Measurements from ENCODE around the gene TNFSF8. TPM values are rescaled to one million over a fixed set of nuclear protein-coding genes. Genes with fewer than 3 reads are reported as not detected.

Gene TNFSF8
- total RNA-seq, 2 experiments from 2014 or later = 70.9 to 71.6 TPM

DNA sequence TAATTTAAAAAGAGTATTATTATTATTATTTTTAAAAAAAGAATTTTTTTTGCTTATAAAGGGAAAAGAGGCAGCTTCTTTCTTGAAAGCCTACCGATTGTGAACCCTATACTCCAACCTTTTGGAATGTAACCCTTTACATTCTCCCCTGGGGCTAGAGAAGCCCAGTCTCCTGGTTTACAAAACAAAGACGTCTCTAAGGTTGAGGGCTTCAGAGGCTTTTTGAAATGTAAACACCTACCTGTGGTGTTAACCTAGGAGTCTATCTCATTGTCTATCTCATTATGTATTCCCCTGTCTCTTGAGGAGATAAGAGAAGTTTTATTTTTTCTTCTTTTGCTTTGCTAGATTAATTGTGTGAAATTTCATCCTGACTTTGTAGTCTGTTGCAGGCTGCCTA is 4.7 kb downstream of the TNFSF8 start:
- peaks cover 11% of the 10 kb centered on the region for H3K36me3 ChIP-seq (ENCODE audit: insufficient read depth, low read length)
- CTCF ChIA-PET = no interaction called here
- peaks cover 61% of the 10 kb centered on the region for H3K4me1 ChIP-seq (ENCODE audit: insufficient read depth, low read length)
- ATAC-seq (ENCODE audit: poor library complexity) = no peak
- TF ChIP-seq, protein P1, sequence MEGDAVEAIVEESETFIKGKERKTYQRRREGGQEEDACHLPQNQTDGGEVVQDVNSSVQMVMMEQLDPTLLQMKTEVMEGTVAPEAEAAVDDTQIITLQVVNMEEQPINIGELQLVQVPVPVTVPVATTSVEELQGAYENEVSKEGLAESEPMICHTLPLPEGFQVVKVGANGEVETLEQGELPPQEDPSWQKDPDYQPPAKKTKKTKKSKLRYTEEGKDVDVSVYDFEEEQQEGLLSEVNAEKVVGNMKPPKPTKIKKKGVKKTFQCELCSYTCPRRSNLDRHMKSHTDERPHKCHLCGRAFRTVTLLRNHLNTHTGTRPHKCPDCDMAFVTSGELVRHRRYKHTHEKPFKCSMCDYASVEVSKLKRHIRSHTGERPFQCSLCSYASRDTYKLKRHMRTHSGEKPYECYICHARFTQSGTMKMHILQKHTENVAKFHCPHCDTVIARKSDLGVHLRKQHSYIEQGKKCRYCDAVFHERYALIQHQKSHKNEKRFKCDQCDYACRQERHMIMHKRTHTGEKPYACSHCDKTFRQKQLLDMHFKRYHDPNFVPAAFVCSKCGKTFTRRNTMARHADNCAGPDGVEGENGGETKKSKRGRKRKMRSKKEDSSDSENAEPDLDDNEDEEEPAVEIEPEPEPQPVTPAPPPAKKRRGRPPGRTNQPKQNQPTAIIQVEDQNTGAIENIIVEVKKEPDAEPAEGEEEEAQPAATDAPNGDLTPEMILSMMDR (IDR thresholded peaks at IDR 0.05) = no peak
- Mint-ChIP-seq H3K4me3 (peak overlapping the region; percentile 81), H3K4me1 (ENCODE audit: low read depth) (peaks cover 90% of the 10 kb centered on the region), H3K9me3 (no peaks in the 10 kb centered on the region), H3K27ac (peak overlapping the region; percentile 63), H3K36me3 (ENCODE audit: low read depth) (peaks cover 85% of the 10 kb centered on the region), H3K27me3 (no peaks in the 10 kb centered on the region)
- H3K27ac ChIP-seq (ENCODE audit: low read depth in 1 of 2, low read length in 2 of 2) = no peak overlapping the region
- H3K9me3 ChIP-seq (ENCODE audit: control insufficient read depth in 1 of 2, insufficient read depth in 1 of 2, low read length in 2 of 2) = no peaks in the 10 kb centered on the region
- H3K27me3 ChIP-seq (ENCODE audit: control insufficient read depth in 1 of 2, insufficient read depth in 2 of 2, low read length in 2 of 2) = no peaks in the 10 kb centered on the region
- intact Hi-C loops (cut with DNase I, micrococcal nuclease) = loop anchor here (5.0 to 10.0 kb wide), 3 partner anchors 188 to 541 kb away; partner anchors contain the start of gene AKNA (in 1 of the 2)
- POLR2A ChIA-PET = interaction anchor here (1.0 kb wide), 1 partner anchor 19 kb away, joined by 3 read pairs; no protein-coding TSS in a partner anchor
- DNase-seq = no peak
- H3K4me3 ChIP-seq (ENCODE audit: low read length) = peak overlapping the region; percentile 19

DNA sequence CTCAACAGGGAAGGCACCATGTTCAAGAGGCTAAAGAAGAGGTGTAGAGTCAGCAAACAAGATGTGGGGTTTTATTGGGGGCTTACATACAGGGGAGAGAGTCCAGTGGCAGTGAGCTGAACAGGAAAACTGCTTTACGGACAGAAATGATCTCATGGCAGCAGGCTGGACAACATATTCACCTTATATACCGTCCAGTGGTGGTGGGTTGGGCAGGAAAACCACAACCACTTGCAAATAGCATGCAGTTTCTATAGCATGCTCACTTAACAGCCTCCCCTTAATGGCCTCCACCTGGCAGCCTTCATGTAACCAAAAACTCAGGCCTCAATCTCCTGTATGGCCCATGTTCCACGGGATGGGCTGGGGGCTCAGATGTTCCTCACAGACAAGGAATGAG is 5.4 kb downstream of the TNFSF8 start:
- peaks cover 82% of the 10 kb centered on the region for H3K36me3 Mint-ChIP-seq (ENCODE audit: low read depth)
- intact Hi-C loops (cut with DNase I, micrococcal nuclease) = loop anchor here (5.0 to 10.0 kb wide), 3 partner anchors 188 to 540 kb away; partner anchors contain the start of gene AKNA (in 1 of the 2)
- CTCF ChIA-PET = no interaction called here

DNA sequence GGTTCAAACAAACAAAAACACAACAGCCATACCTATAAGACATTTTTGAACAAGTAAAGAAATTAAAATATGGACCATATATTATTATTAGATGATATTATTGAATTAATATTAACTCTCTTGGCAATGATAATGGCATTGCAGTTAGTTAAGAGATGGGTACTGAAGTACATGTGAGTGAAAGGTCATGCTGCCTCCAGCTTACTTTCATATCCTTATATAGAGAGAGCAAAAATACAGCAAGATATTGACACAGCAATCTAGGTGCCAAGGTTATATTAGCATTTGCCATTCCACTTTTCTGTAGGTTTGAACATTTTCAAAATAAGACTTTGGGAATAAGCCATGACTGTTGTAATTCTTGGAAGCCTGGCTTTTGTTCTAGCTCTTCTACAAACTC is 6.1 kb downstream of the TNFSF8 start:
- Histone ChIP-seq H3K27me3 (ENCODE audit: control insufficient read depth in 1 of 2, insufficient read depth in 2 of 2, low read length in 2 of 2) (no peaks in the 10 kb centered on the region), H3K27ac (ENCODE audit: low read depth in 1 of 2, low read length in 2 of 2) (no peak overlapping the region), H3K36me3 (ENCODE audit: insufficient read depth, low read length) (peaks cover 22% of the 10 kb centered on the region), H3K4me1 (ENCODE audit: insufficient read depth, low read length) (peaks cover 67% of the 10 kb centered on the region), H3K4me3 (ENCODE audit: low read length) (no peak overlapping the region), H3K9me3 (ENCODE audit: control insufficient read depth in 1 of 2, insufficient read depth in 1 of 2, low read length in 2 of 2) (no peaks in the 10 kb centered on the region)
- ChIA-PET POLR2A (interaction anchor here (0.6 to 2.0 kb wide), 4 partner anchors 17 to 36 kb away, joined by 3 to 10 read pairs (median 4); no protein-coding TSS in a partner anchor), CTCF (interaction anchor here (1.5 kb wide), 2 partner anchors 10 to 17 kb away, joined by 4 read pairs; no protein-coding TSS in a partner anchor)
- no peak for ATAC-seq (ENCODE audit: poor library complexity)
- H3K4me3 Mint-ChIP-seq = peak overlapping the region; percentile 52
- peaks cover 85% of the 10 kb centered on the region for H3K36me3 Mint-ChIP-seq (ENCODE audit: low read depth)
- H3K4me1 Mint-ChIP-seq (ENCODE audit: low read depth) = peaks cover 95% of the 10 kb centered on the region
- TF ChIP-seq, protein P1 (IDR thresholded peaks at IDR 0.05) = no peak
- peak overlapping the region; percentile 19 for H3K27ac Mint-ChIP-seq
- intact Hi-C loops (cut with DNase I, micrococcal nuclease) = loop anchor here in 1 of 2 experiments (10.0 kb wide), 1 partner anchor 540 kb away; the partner anchor contains the start of gene AKNA
- H3K9me3 Mint-ChIP-seq = no peaks in the 10 kb centered on the region
- DNase-seq = no peak
- no peaks in the 10 kb centered on the region for H3K27me3 Mint-ChIP-seq

More for the DNA sequence above, 5.4 kb downstream of the TNFSF8 start:
- Mint-ChIP-seq H3K27ac (peak overlapping the region; percentile 35), H3K9me3 (no peaks in the 10 kb centered on the region), H3K4me3 (peak overlapping the region; percentile 32), H3K27me3 (no peaks in the 10 kb centered on the region), H3K4me1 (ENCODE audit: low read depth) (peaks cover 90% of the 10 kb centered on the region)
- Histone ChIP-seq H3K4me3 (ENCODE audit: low read length) (peak overlapping the region; percentile 4), H3K4me1 (ENCODE audit: insufficient read depth, low read length) (peaks cover 61% of the 10 kb centered on the region), H3K9me3 (ENCODE audit: control insufficient read depth in 1 of 2, insufficient read depth in 1 of 2, low read length in 2 of 2) (no peaks in the 10 kb centered on the region), H3K27me3 (ENCODE audit: control insufficient read depth in 1 of 2, insufficient read depth in 2 of 2, low read length in 2 of 2) (no peaks in the 10 kb centered on the region), H3K27ac (ENCODE audit: low read depth in 1 of 2, low read length in 2 of 2) (no peak overlapping the region), H3K36me3 (ENCODE audit: insufficient read depth, low read length) (peaks cover 15% of the 10 kb centered on the region)
- TF ChIP-seq, protein P1 (IDR thresholded peaks at IDR 0.05) = no peak
- no peak for DNase-seq
- POLR2A ChIA-PET = interaction anchor here (1.0 kb wide), 1 partner anchor 18 kb away, joined by 3 read pairs; no protein-coding TSS in a partner anchor
- no peak for ATAC-seq (ENCODE audit: poor library complexity)

Data from CD4-positive, alpha-beta T cell (primary cell).